Small intestine (tissue), 7 donors: Measurements from ENCODE around the gene RXFP3. TPM values are rescaled to one million over a fixed set of nuclear protein-coding genes. Genes with fewer than 3 reads are reported as not detected.

ENCODE experiments used
- DNase-seq, 2 donors: peaks; one replicate each; pipeline versions ENCODE4 v3.0.0 to v3.0.0-alpha.2; 2013
- FAIRE-seq: peaks from 2 replicates; lab custom pipeline; 2012; peaks lifted over from hg19 to GRCh38; lab: Jason Lieb, UNC
- H3K27ac ChIP-seq, 3 donors: one replicate each; pipeline ENCODE4 v1.5.1; 2013; ENCODE audit warnings: low read length in 2 of 3, mild to moderate bottlenecking in 2 of 3, control low read depth in 1 of 3, inconsistent platforms in 1 of 3, low read depth in 1 of 3, moderate library complexity in 1 of 3
- H3K27me3 ChIP-seq, 3 donors: one replicate each; pipeline ENCODE4 v1.6.1; 2013; ENCODE audit warnings: low read length in 3 of 3, inconsistent platforms in 1 of 3; ENCODE audit not compliant: control insufficient read depth in 3 of 3, insufficient read depth in 3 of 3
- H3K36me3 ChIP-seq, 3 donors: one replicate each; pipeline ENCODE4 v1.6.1; 2013; ENCODE audit warnings: low read length in 3 of 3, inconsistent platforms in 1 of 3, low read depth in 1 of 3, mild to moderate bottlenecking in 1 of 3, moderate library complexity in 1 of 3; ENCODE audit not compliant: control insufficient read depth in 3 of 3, insufficient read depth in 2 of 3
- H3K4me1 ChIP-seq, 3 donors: one replicate each; pipeline ENCODE4 v1.6.1; 2013; ENCODE audit warnings: low read length in 2 of 3, inconsistent platforms in 1 of 3, low read depth in 1 of 3, mild to moderate bottlenecking in 1 of 3, moderate library complexity in 1 of 3; ENCODE audit not compliant: control insufficient read depth in 3 of 3, insufficient read depth in 2 of 3
- H3K4me3 ChIP-seq, 3 donors: one replicate each; pipeline ENCODE4 v1.5.1; 2013; ENCODE audit warnings: low read length in 3 of 3, control low read depth in 1 of 3, inconsistent platforms in 1 of 3, low read depth in 1 of 3, mild to moderate bottlenecking in 1 of 3, moderate library complexity in 1 of 3
- H3K9me3 ChIP-seq, 2 donors: one replicate each; pipeline ENCODE4 v1.6.1; 2013; ENCODE audit warnings: low read depth in 1 of 2, low read length in 1 of 2; ENCODE audit not compliant: control insufficient read depth in 2 of 2, insufficient read depth in 1 of 2
- WGBS, 3 donors: extraction: QIAGEN DNeasy Blood & Tissue Kit; methylation state at CpG; one replicate each; pipeline ENCODE4 v1.1.7; 2013; 5-methylcytosine and 5-hydroxymethylcytosine counted together
- polyA plus RNA-seq, 4 donors: library from polyadenylated mRNA; stranded (reverse) in 3 of 4; unstranded in 1 of 4; fragments of 200-250 nt in 3 of 4; fragments of 120-200 nt in 1 of 4; gene quantifications; one replicate each; pipeline versions ENCODE4 v1.2.1 to v1.2.3, GENCODE V29; 2013
- donor health status: healthy with polysubstance abuse.
- donor health status: control.
- donor health status: control.
- donor health status: Bipolar disorder and iron deficiency.
- donor health status: healthy.

The RXFP3 gene
- polyA plus RNA-seq, 4 donors = 0.03 TPM; not detected in 3

DNA sequence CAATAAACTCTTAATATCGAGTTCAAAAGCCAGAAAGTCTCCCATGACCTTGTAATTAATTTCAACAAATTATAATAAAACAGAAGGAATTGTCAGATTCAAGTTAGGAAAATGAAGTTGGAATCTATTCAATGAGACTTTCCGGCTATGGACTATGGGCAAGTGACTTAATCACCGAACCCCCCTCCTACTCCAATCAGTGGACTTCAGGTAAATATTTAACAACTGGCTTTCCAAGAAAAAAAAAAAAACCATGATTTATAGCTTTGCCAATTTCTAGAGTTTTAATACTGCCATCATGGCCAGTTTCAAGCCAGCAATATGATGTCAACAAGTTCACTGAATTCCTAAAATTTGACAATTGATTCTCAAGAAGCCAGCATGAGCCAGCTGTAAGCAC is 43.8 kb downstream of the RXFP3 start:
- no peak for FAIRE-seq
- DNase-seq = no peak
- WGBS, 3 donors = 74 to 86% (median 74%) methylated on average over 3 of the region's 3 CpGs
- no peaks in the 10 kb centered on the region for H3K36me3 ChIP-seq
- H3K27ac ChIP-seq = no peak overlapping the region
- H3K4me3 ChIP-seq = no peak overlapping the region
- no peaks in the 10 kb centered on the region for H3K9me3 ChIP-seq
- no peaks in the 10 kb centered on the region for H3K27me3 ChIP-seq
- H3K4me1 ChIP-seq = peaks cover 0 to 2% (median 0%) of the 10 kb centered on the region in 3 donors

GRCh38 chr5:33981408-33982162 is 45.4 kb downstream of the RXFP3 start:
- WGBS, 3 donors = 73 to 88% (median 87%) methylated on average over 8 of the region's 8 CpGs
- no peak for FAIRE-seq
- H3K27ac ChIP-seq = no peak overlapping the region

DNA sequence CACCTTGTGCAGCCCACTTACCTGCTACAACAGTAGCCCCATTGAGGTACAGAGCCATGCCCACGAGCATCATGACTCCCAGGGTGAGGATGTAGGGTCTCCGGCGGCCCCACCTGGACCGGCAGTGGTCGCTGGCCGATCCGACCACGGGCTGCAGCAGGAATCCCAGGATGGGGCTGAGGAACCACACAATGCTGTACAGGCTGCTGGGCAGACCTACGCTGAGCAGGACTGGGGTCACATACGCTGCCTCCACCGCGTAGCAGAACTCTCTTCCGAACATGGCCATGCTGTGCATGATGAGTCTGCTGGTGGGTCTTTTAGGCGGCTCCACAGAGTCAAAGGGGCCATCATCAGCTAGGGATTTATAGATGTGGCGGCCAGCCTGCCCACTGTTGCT is 48.0 kb downstream of the RXFP3 start:
- Histone ChIP-seq H3K27ac (no peak overlapping the region), H3K36me3 (peaks cover 6 to 15% (median 10%) of the 10 kb centered on the region in 3 donors), H3K27me3 (no peaks in the 10 kb centered on the region), H3K4me1 (peaks cover 0 to 2% (median 0%) of the 10 kb centered on the region in 3 donors), H3K4me3 (no peak overlapping the region), H3K9me3 (peaks cover 0 to 5% of the 10 kb centered on the region in 2 donors)
- WGBS, 3 donors = 95 to 96% (median 95%) methylated on average over 15 of the region's 15 CpGs
- no peak for FAIRE-seq
- DNase-seq = no peak

More at GRCh38 chr5:33981408-33982162, 45.4 kb downstream of the RXFP3 start:
- DNase-seq = no peak
- H3K27me3 ChIP-seq = no peaks in the 10 kb centered on the region
- H3K36me3 ChIP-seq = peaks cover 0 to 1% (median 0%) of the 10 kb centered on the region in 3 donors
- no peak overlapping the region for H3K4me3 ChIP-seq
- peaks cover 0 to 2% (median 0%) of the 10 kb centered on the region in 3 donors for H3K4me1 ChIP-seq
- no peaks in the 10 kb centered on the region for H3K9me3 ChIP-seq

DNA sequence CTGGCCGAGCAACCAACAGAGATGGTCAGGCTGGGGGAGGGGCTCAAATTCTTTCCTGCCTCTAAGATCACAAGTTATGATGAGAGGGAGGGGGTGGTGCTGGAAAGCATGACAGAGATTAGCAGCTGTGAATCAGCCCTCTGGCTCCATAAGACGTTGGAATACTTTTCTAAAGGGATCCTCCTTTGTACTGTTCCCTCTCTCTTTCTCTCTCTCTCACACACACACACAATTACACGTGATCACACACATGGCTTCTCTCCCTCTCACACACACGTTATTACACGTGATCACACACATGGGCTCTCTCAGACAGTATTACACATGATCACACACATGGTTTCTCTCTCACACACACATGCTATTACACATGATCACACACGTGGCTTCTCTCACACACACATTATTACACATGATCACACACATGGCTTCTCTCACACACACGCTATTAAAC is 48.5 kb downstream of the RXFP3 start, which contains the start of gene SLC45A2:
Gene SLC45A2 (minus strand): TSS at position 23 of the 454 bp plus-strand sequence. CDS start 110 bp downstream, outside the sequence.
- Histone ChIP-seq H3K27ac (no peak within 1 kb of the TSS), H3K36me3 (peaks cover 7 to 15% (median 11%) of the 10 kb centered on the region in 3 donors), H3K27me3 (no peaks in the 10 kb centered on the region), H3K9me3 (peaks cover 0 to 5% of the 10 kb centered on the region in 2 donors), H3K4me3 (no peak within 1 kb of the TSS), H3K4me1 (peaks cover 0 to 2% (median 0%) of the 10 kb centered on the region in 3 donors)
- FAIRE-seq (no peak), DNase-seq (no peak)
- 74 to 78% (median 75%) methylated on average over 6 to 7 of the region's 7 CpGs for WGBS, 3 donors

GRCh38 chr5:33985447-33985846 is 49.3 kb downstream of the RXFP3 start:
- Histone ChIP-seq H3K9me3 (peaks cover 0 to 5% of the 10 kb centered on the region in 2 donors), H3K27ac (no peak overlapping the region), H3K36me3 (peaks cover 7 to 19% (median 11%) of the 10 kb centered on the region in 3 donors), H3K4me1 (peaks cover 0 to 2% (median 0%) of the 10 kb centered on the region in 3 donors), H3K4me3 (no peak overlapping the region), H3K27me3 (no peaks in the 10 kb centered on the region)
- WGBS, 3 donors = 94 to 97% (median 96%) methylated on average over 6 of the region's 6 CpGs
- FAIRE-seq (no peak), DNase-seq (no peak)

Other genes with a start within 250 kb of the RXFP3 start
- gene ADAMTS12, start 44.4 kb upstream of the RXFP3 start, polyA plus RNA-seq = 1 to 10 TPM in 1 of 4 donors, under 1 TPM in 2, not detected in 1; 0.37 to 2.8 (median 0.54) TPM
- under 1 TPM in 1 of 4 donors, not detected in 3; 0.27 TPM for gene SLC45A2, start 48.3 kb downstream of the RXFP3 start, polyA plus RNA-seq
- 100 to 1,000 TPM in 1 of 4 donors, 10 to 100 TPM in 3; 13.0 to 168 (median 22.4) TPM for gene AMACR, start 71.7 kb downstream of the RXFP3 start, polyA plus RNA-seq
- 10 to 100 TPM in 1 of 4 donors, 1 to 10 TPM in 2, under 1 TPM in 1; 0.54 to 47.0 (median 3.5) TPM for gene C1QTNF3, start 106.8 kb downstream of the RXFP3 start, polyA plus RNA-seq